Measurements from ENCODE around the gene MRPL45. TPM values are rescaled to one million over a fixed set of nuclear protein-coding genes. Genes with fewer than 3 reads are reported as not detected.

Gene MRPL45
- total and polyA plus RNA-seq, 2 donors (not counting 3 experiments of a cell fraction or from before 2014, with no cell fraction given) = 41.2 to 45.5 TPM

DNA sequence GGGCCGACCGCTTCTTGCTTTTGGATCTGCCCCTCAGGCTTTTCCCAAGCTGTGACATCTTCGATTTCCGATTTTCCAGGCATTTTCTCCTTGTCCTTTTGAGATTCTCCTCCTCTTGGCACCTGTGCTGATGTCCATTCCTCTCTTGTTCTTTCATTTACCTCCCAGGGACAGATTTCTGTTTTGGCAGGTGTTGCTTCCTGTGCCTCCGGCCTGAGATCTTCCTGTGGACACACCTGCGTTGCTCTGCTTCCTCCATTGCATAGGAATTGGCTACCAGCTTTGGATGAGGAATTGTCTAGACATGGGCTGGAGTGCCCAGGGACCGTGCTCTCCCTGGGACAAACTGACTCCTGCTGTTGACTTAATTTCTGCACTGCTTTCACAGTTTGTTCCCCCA, 31.7 kb downstream of the MRPL45 start:
- no peaks in the 10 kb centered on the region for H4K20me1 ChIP-seq (replicated peaks; ENCODE audit: control insufficient read depth, extremely low read depth, insufficient read depth, low read length)
- no peak overlapping the region for H3K27ac ChIP-seq (ENCODE audit: insufficient read depth, low read depth, low read length)
- H3K4me2 ChIP-seq (ENCODE audit: insufficient read depth, low read length) = no peak overlapping the region
- no peaks in the 10 kb centered on the region for H3K9me3 ChIP-seq (replicated peaks; ENCODE audit: control insufficient read depth, insufficient read depth, low read length)
- H2AFZ ChIP-seq (ENCODE audit: low read depth, low read length) = no peak overlapping the region
- no peak for FAIRE-seq
- no peaks in the 10 kb centered on the region for H3K79me2 ChIP-seq (ENCODE audit: control insufficient read depth, insufficient read depth, low read length)
- no peak for DNase-seq (ENCODE audit: low read depth, low spot score)
- H3K9me1 ChIP-seq (replicated peaks; ENCODE audit: control insufficient read depth, extremely low read depth, insufficient read depth, low read length) = no peaks in the 10 kb centered on the region
- H3K9ac ChIP-seq (replicated peaks; ENCODE audit: extremely low read depth, insufficient read depth, low read length) = no peak overlapping the region
- H3K4me3 ChIP-seq (replicated peaks in 1 of 3; ENCODE audit: insufficient read depth in 1 of 3, low read depth in 1 of 3, low read length in 3 of 3) = no peak overlapping the region
- dilution Hi-C loops (cut with MboI; ENCODE audit: extremely low pct_ligation_motif_present, low sequenced_read_pairs) (no loop called here), intact Hi-C loops (cut with micrococcal nuclease) (no loop called here)
- peaks cover 5% of the 10 kb centered on the region for H3K4me1 ChIP-seq (ENCODE audit: control insufficient read depth, extremely low read depth, insufficient read depth, low read length)
- TF ChIP-seq GATA2 (IDR thresholded peaks at IDR 0.05; ENCODE audit: insufficient read depth, insufficient read length, low read depth, low read length) (no peak), EZH2 (IDR thresholded peaks at IDR 0.05; ENCODE audit: borderline replicate concordance, low read depth, low read length, severe bottlenecking) (no peak), FOS (IDR thresholded peaks at IDR 0.05; ENCODE audit: borderline replicate concordance, insufficient read depth, low read length) (no peak), JUN (IDR thresholded peaks at IDR 0.05; ENCODE audit: borderline replicate concordance, insufficient read depth, insufficient read length, low read depth) (no peak), MYC (IDR thresholded peaks at IDR 0.05; ENCODE audit: low read depth, low read length) (no peak), POLR2AphosphoS5 (IDR thresholded peaks at IDR 0.05; ENCODE audit: insufficient read depth, low read depth, low read length) (no peak), POLR2A (IDR thresholded peaks at IDR 0.05; ENCODE audit: low read depth, low read length) (no peak)
- TF ChIP-seq, protein P1, sequence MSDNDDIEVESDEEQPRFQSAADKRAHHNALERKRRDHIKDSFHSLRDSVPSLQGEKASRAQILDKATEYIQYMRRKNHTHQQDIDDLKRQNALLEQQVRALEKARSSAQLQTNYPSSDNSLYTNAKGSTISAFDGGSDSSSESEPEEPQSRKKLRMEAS (IDR thresholded peaks at IDR 0.05; ENCODE audit: insufficient read depth, insufficient read length) = no peak
- TF ChIP-seq, protein P2, sequence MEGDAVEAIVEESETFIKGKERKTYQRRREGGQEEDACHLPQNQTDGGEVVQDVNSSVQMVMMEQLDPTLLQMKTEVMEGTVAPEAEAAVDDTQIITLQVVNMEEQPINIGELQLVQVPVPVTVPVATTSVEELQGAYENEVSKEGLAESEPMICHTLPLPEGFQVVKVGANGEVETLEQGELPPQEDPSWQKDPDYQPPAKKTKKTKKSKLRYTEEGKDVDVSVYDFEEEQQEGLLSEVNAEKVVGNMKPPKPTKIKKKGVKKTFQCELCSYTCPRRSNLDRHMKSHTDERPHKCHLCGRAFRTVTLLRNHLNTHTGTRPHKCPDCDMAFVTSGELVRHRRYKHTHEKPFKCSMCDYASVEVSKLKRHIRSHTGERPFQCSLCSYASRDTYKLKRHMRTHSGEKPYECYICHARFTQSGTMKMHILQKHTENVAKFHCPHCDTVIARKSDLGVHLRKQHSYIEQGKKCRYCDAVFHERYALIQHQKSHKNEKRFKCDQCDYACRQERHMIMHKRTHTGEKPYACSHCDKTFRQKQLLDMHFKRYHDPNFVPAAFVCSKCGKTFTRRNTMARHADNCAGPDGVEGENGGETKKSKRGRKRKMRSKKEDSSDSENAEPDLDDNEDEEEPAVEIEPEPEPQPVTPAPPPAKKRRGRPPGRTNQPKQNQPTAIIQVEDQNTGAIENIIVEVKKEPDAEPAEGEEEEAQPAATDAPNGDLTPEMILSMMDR (IDR thresholded peaks at IDR 0.05; ENCODE audit: extremely low read depth in 1 of 2, insufficient read depth in 1 of 2, low read depth in 1 of 2, low read length in 2 of 2) = no peak
- no peaks in the 10 kb centered on the region for H3K36me3 ChIP-seq (ENCODE audit: control insufficient read depth in 2 of 2, extremely low read depth in 1 of 2, insufficient read depth in 2 of 2, low read length in 2 of 2)
- ChIA-PET CTCF (interaction anchor here (1.4 to 6.6 kb wide), 5 partner anchors 7 to 86 kb away, joined by 3 to 28 read pairs (median 10); no protein-coding TSS in a partner anchor), POLR2A (no interaction called here)
- H3K27me3 ChIP-seq (ENCODE audit: control insufficient read depth in 2 of 2, insufficient read depth in 2 of 2, low read length in 2 of 2) = peaks cover 0 to 3% of the 10 kb centered on the region in 2 experiments
- BruUV-seq (replicated peaks) = no TSS peak

Data from endothelial cell of umbilical vein (primary cell).